K562 (cell line): ENCODE results near the gene PPM1N. TPM values are rescaled to one million over a fixed set of nuclear protein-coding genes. Genes with fewer than 3 reads are reported as not detected.
A peak's percentile ranks its signal among the peaks of the same experiment; 100 is the strongest.

Source experiments
- ARID1B ChIP-seq: fragments of 450-650 bp; IDR thresholded peaks from 2 replicates; pipeline ENCODE4 v1.6.1; 2016; ENCODE audit warnings: antibody characterized with exemption, mild to moderate bottlenecking, inconsistent platforms
- BRF1 ChIP-seq: IDR thresholded peaks from 3 replicates; pipeline ENCODE4 v1.6.1; 2011; ENCODE audit warnings: borderline replicate concordance, mild to moderate bottlenecking; ENCODE audit not compliant: insufficient read length; ENCODE audit errors: extremely low read depth
- CBX5 ChIP-seq: IDR thresholded peaks from 2 replicates; pipeline ENCODE4 v1.6.1; 2014; ENCODE audit warnings: low read depth, borderline replicate concordance
- CUX1 ChIP-seq: fragments of 200-800 bp; sonication (Bioruptor generic); IDR thresholded peaks from 2 replicates; pipeline ENCODE4 v1.6.1; 2016; ENCODE audit warnings: missing genetic modification characterization, missing compliant biosample characterization
- FOXP4 ChIP-seq: sonication (generic); formaldehyde crosslinking; IDR thresholded peaks from 2 replicates; pipeline ENCODE4 v1.8.0; 2022; ENCODE audit warnings: mild to moderate bottlenecking, missing genetic modification reagents, borderline replicate concordance
- GTF2B ChIP-seq: IDR thresholded peaks from 2 replicates; pipeline ENCODE4 v1.6.1; 2011; ENCODE audit not compliant: insufficient read length; ENCODE audit errors: extremely low read depth
- HES1 ChIP-seq: fragments of 450-650 bp; IDR thresholded peaks from 2 replicates; pipeline ENCODE4 v1.6.1; 2016; ENCODE audit warnings: low read depth, mild to moderate bottlenecking, moderate library complexity
- MXI1 ChIP-seq: IDR thresholded peaks from 2 replicates; pipeline ENCODE4 v1.6.1; 2011; ENCODE audit warnings: low read depth, mild to moderate bottlenecking, improper control_type of control experiment, low read length
- NCOA4 ChIP-seq: fragments of 450-650 bp; IDR thresholded peaks from 2 replicates; pipeline ENCODE4 v1.6.1; 2018; ENCODE audit warnings: mild to moderate bottlenecking; ENCODE audit not compliant: partially characterized antibody
- NFYB ChIP-seq: IDR thresholded peaks from 2 replicates; pipeline ENCODE4 v1.6.1; 2011; ENCODE audit warnings: mild to moderate bottlenecking, moderate library complexity; ENCODE audit not compliant: insufficient read length; ENCODE audit errors: extremely low read depth
- PCBP1 ChIP-seq: fragments of 200-400 bp; formaldehyde crosslinking; IDR thresholded peaks from 2 replicates; pipeline ENCODE4 v1.6.1; 2018; ENCODE audit warnings: mild to moderate bottlenecking, low read depth, low read length; ENCODE audit not compliant: poor library complexity, severe bottlenecking
- POLR2B ChIP-seq: fragments of 450-650 bp; IDR thresholded peaks from 2 replicates; pipeline ENCODE4 v1.6.1; 2018; ENCODE audit warnings: low read depth; ENCODE audit not compliant: partially characterized antibody
- RBM39 ChIP-seq: fragments of 200-400 bp; formaldehyde crosslinking; optimal IDR thresholded peaks from 2 replicates; pipeline ENCODE3; 2018; ENCODE audit warnings: low read depth, low read length
- ZBTB33 ChIP-seq: sonication (generic); formaldehyde crosslinking; IDR thresholded peaks from 2 replicates; pipeline ENCODE4 v1.8.1; 2023; ENCODE audit warnings: mild to moderate bottlenecking, missing genetic modification reagents
- polyA plus RNA-seq, 8 experiments: library from polyadenylated mRNA; depleted of rRNA in 4 of 8; stranded (reverse) in 5 of 8; unstranded in 3 of 8; fragments of >200 nt; fragmentation: Nextera tagmentation in 2 of 8; fragmentation: Illumina TruSeq in 1 of 8; extraction: Ambion mirVana in 2 of 8; extraction: Trizol in 1 of 8; gene quantifications; 2 replicates each; pipeline versions ENCODE4 v1.2.1 to v1.2.3, GENCODE V29; 2011 to 2014; ENCODE audit warnings: inconsistent platforms in 1 of 8, missing spikeins in 1 of 8
- total RNA-seq, 7 experiments: library from RNA; depleted of rRNA in 6 of 7; stranded (reverse); fragments of >200 nt in 6 of 7; fragmentation: Illumina TruSeq in 2 of 7; extraction: Trizol in 2 of 7; gene quantifications; 2 replicates each; pipeline versions ENCODE4 v1.2.1 to v1.2.3, GENCODE V29; 2011 to 2021; ENCODE audit warnings: low replicate concordance in 1 of 7

The PPM1N gene
- total and polyA plus RNA-seq, 9 of the 15 experiments (the other 6 are each of a cell fraction or from before 2014, with no cell fraction given), result 4.5 to 15.6 (median 8.7) TPM

GRCh38 chr19:45469132-45469944 lies 28.9 kb upstream of the PPM1N start (continued):
- TF ChIP-seq CUX1 (CRISPR knock-in tag) (no peak), FOXP4 (peak; percentile 66; the same call in 1 of the 2 replicates), BRF1 (no peak), RBM39 (no peak), CBX5 (no peak), MXI1 (peak; percentile 58; the same call in 1 of the 2 replicates), ZBTB33 (CRISPR knock-in tag) (no peak), HES1 (no peak), ARID1B (0 out of 2 replicates have a peak, but pooled peaks have one; percentile 5), GTF2B (no peak), POLR2B (peak; percentile 51), NCOA4 (no peak), PCBP1 (no peak), NFYB (peak; percentile 92)
